ENCODE results near the gene ENTPD7.

Gene ENTPD7

GRCh38 chr10:99681553-99681952 lies 22.2 kb downstream of the ENTPD7 start:
- no peak overlapping the region for H2AFZ ChIP-seq (ENCODE audit: insufficient read depth, low read length, poor library complexity)
- H2BK120ac ChIP-seq (ENCODE audit: insufficient read depth, low read length, poor library complexity), result no peak overlapping the region
- H3K4ac ChIP-seq (ENCODE audit: low read depth, low read length), result no peak overlapping the region
- H3K9me3 ChIP-seq (ENCODE audit: insufficient read depth, low read depth, low read length), result no peaks in the 10 kb centered on the region
- H4K8ac ChIP-seq (ENCODE audit: low read depth, low read length), result no peak overlapping the region
- H4K91ac ChIP-seq (ENCODE audit: low read depth, low read length), result no peak overlapping the region
- no peak overlapping the region for H3K14ac ChIP-seq (ENCODE audit: low read length)
- H3K4me2 ChIP-seq (ENCODE audit: low read length), result no peak overlapping the region
- no peak overlapping the region for H3K18ac ChIP-seq (ENCODE audit: low read length)
- H4K12ac ChIP-seq (ENCODE audit: low read depth, low read length), result no peak overlapping the region
- H3K23ac ChIP-seq (ENCODE audit: low read length), result no peak overlapping the region
- H3K27me3 ChIP-seq (ENCODE audit: insufficient read depth, low read length), result no peaks in the 10 kb centered on the region
- H3K79me1 ChIP-seq (ENCODE audit: low read length), result no peaks in the 10 kb centered on the region
- no peak overlapping the region for H3K9ac ChIP-seq (ENCODE audit: low read length)
- DNase-seq, result no peak
- H2AK5ac ChIP-seq (ENCODE audit: low read length), result no peak overlapping the region
- no peak overlapping the region for H3K4me3 ChIP-seq (ENCODE audit: low read depth, low read length)
- no CpG with 5 or more reads among the region's 4 CpGs for WGBS (ENCODE audit: extremely low coverage, insufficient coverage, insufficient read length)
- H3K27ac ChIP-seq (ENCODE audit: low read depth, low read length), result no peak overlapping the region
- no peaks in the 10 kb centered on the region for H3K79me2 ChIP-seq (ENCODE audit: control insufficient read depth, insufficient read depth, low read length, poor library complexity)
- H2BK12ac ChIP-seq (ENCODE audit: low read length), result no peak overlapping the region
- H3K4me1 ChIP-seq (ENCODE audit: control insufficient read depth in 1 of 2, insufficient read depth in 2 of 2, low read length in 2 of 2), result no peaks in the 10 kb centered on the region
- H2BK5ac ChIP-seq (ENCODE audit: low read depth, low read length, poor library complexity), result no peak overlapping the region
- peaks cover 6 to 10% of the 10 kb centered on the region in 2 experiments for H3K36me3 ChIP-seq (ENCODE audit: control insufficient read depth in 1 of 2, insufficient read depth in 2 of 2, low read length in 2 of 2)

- no peak overlapping the region for H4K12ac ChIP-seq (ENCODE audit: low read depth, low read length)
- H2AFZ ChIP-seq (ENCODE audit: insufficient read depth, low read length, poor library complexity), result no peak overlapping the region
- no peak for DNase-seq
- no peak overlapping the region for H3K9ac ChIP-seq (ENCODE audit: low read length)
- H3K14ac ChIP-seq (ENCODE audit: low read length), result no peak overlapping the region
- H3K9me3 ChIP-seq (ENCODE audit: insufficient read depth, low read depth, low read length), result no peaks in the 10 kb centered on the region
- no peaks in the 10 kb centered on the region for H3K4me1 ChIP-seq (ENCODE audit: control insufficient read depth in 1 of 2, insufficient read depth in 2 of 2, low read length in 2 of 2)
- no peaks in the 10 kb centered on the region for H3K79me1 ChIP-seq (ENCODE audit: low read length)
- H3K18ac ChIP-seq (ENCODE audit: low read length), result no peak overlapping the region
- no peak overlapping the region for H4K91ac ChIP-seq (ENCODE audit: low read depth, low read length)
- H2BK5ac ChIP-seq (ENCODE audit: low read depth, low read length, poor library complexity), result no peak overlapping the region
- no peak overlapping the region for H3K4me2 ChIP-seq (ENCODE audit: low read length)
- no peak overlapping the region for H4K8ac ChIP-seq (ENCODE audit: low read depth, low read length)
- H2BK120ac ChIP-seq (ENCODE audit: insufficient read depth, low read length, poor library complexity), result no peak overlapping the region
- H3K27ac ChIP-seq (ENCODE audit: low read depth, low read length), result no peak overlapping the region
- no peak overlapping the region for H2AK5ac ChIP-seq (ENCODE audit: low read length)
- H3K4me3 ChIP-seq (ENCODE audit: low read depth, low read length), result no peak overlapping the region
- H3K36me3 ChIP-seq (ENCODE audit: control insufficient read depth in 1 of 2, insufficient read depth in 2 of 2, low read length in 2 of 2), result peaks cover 6 to 10% of the 10 kb centered on the region in 2 experiments
- no peaks in the 10 kb centered on the region for H3K79me2 ChIP-seq (ENCODE audit: control insufficient read depth, insufficient read depth, low read length, poor library complexity)
- no peak overlapping the region for H3K4ac ChIP-seq (ENCODE audit: low read depth, low read length)
- WGBS (ENCODE audit: extremely low coverage, insufficient coverage, insufficient read length), result no CpG with 5 or more reads among the region's 1 CpG
- no peak overlapping the region for H3K23ac ChIP-seq (ENCODE audit: low read length)
- H2BK12ac ChIP-seq (ENCODE audit: low read length), result no peak overlapping the region
- no peaks in the 10 kb centered on the region for H3K27me3 ChIP-seq (ENCODE audit: insufficient read depth, low read length)
These were observed 22.7 kb downstream of the ENTPD7 start for GRCh38 chr10:99682032-99682431.

- Histone ChIP-seq H3K9ac (ENCODE audit: low read length) (no peak overlapping the region), H3K27ac (ENCODE audit: low read depth, low read length) (no peak overlapping the region), H2AK5ac (ENCODE audit: low read length) (no peak overlapping the region), H3K23ac (ENCODE audit: low read length) (no peak overlapping the region), H3K27me3 (ENCODE audit: insufficient read depth, low read length) (no peaks in the 10 kb centered on the region), H4K8ac (ENCODE audit: low read depth, low read length) (no peak overlapping the region), H4K12ac (ENCODE audit: low read depth, low read length) (no peak overlapping the region), H2BK12ac (ENCODE audit: low read length) (no peak overlapping the region), H3K14ac (ENCODE audit: low read length) (no peak overlapping the region), H3K4me2 (ENCODE audit: low read length) (no peak overlapping the region), H3K79me1 (ENCODE audit: low read length) (no peaks in the 10 kb centered on the region), H2AFZ (ENCODE audit: insufficient read depth, low read length, poor library complexity) (no peak overlapping the region), H3K79me2 (ENCODE audit: control insufficient read depth, insufficient read depth, low read length, poor library complexity) (no peaks in the 10 kb centered on the region), H4K91ac (ENCODE audit: low read depth, low read length) (no peak overlapping the region), H3K4ac (ENCODE audit: low read depth, low read length) (no peak overlapping the region), H3K4me1 (ENCODE audit: control insufficient read depth in 1 of 2, insufficient read depth in 2 of 2, low read length in 2 of 2) (no peaks in the 10 kb centered on the region), H3K18ac (ENCODE audit: low read length) (no peak overlapping the region), H3K36me3 (ENCODE audit: control insufficient read depth in 1 of 2, insufficient read depth in 2 of 2, low read length in 2 of 2) (peaks cover 6 to 10% of the 10 kb centered on the region in 2 experiments), H3K4me3 (ENCODE audit: low read depth, low read length) (no peak overlapping the region), H2BK120ac (ENCODE audit: insufficient read depth, low read length, poor library complexity) (no peak overlapping the region), H2BK5ac (ENCODE audit: low read depth, low read length, poor library complexity) (no peak overlapping the region), H3K9me3 (ENCODE audit: insufficient read depth, low read depth, low read length) (no peaks in the 10 kb centered on the region)
- DNase-seq, result peak in 1 of 2 donors; percentile 11
- no CpG with 5 or more reads among the region's 1 CpG for WGBS (ENCODE audit: extremely low coverage, insufficient coverage, insufficient read length)
These were observed 23.4 kb downstream of the ENTPD7 start for GRCh38 chr10:99682752-99683151.

- peaks cover 1% of the 10 kb centered on the region in 2 experiments for H3K36me3 ChIP-seq (ENCODE audit: control insufficient read depth in 1 of 2, insufficient read depth in 2 of 2, low read length in 2 of 2)
- H4K8ac ChIP-seq (ENCODE audit: low read depth, low read length), result no peak overlapping the region
- no peaks in the 10 kb centered on the region for H3K79me2 ChIP-seq (ENCODE audit: control insufficient read depth, insufficient read depth, low read length, poor library complexity)
- H3K9ac ChIP-seq (ENCODE audit: low read length), result no peak overlapping the region
- H4K91ac ChIP-seq (ENCODE audit: low read depth, low read length), result no peak overlapping the region
- H3K4me3 ChIP-seq (ENCODE audit: low read depth, low read length), result no peak overlapping the region
- H3K27me3 ChIP-seq (ENCODE audit: insufficient read depth, low read length), result no peaks in the 10 kb centered on the region
- H3K4me2 ChIP-seq (ENCODE audit: low read length), result no peak overlapping the region
- H3K79me1 ChIP-seq (ENCODE audit: low read length), result no peaks in the 10 kb centered on the region
- no peak overlapping the region for H2BK12ac ChIP-seq (ENCODE audit: low read length)
- no peaks in the 10 kb centered on the region for H3K9me3 ChIP-seq (ENCODE audit: insufficient read depth, low read depth, low read length)
- WGBS (ENCODE audit: extremely low coverage, insufficient coverage, insufficient read length), result no CpG with 5 or more reads among the region's 2 CpGs
- no peak overlapping the region for H2BK120ac ChIP-seq (ENCODE audit: insufficient read depth, low read length, poor library complexity)
- no peak overlapping the region for H2AFZ ChIP-seq (ENCODE audit: insufficient read depth, low read length, poor library complexity)
- H4K12ac ChIP-seq (ENCODE audit: low read depth, low read length), result no peak overlapping the region
- H2AK5ac ChIP-seq (ENCODE audit: low read length), result no peak overlapping the region
- H3K27ac ChIP-seq (ENCODE audit: low read depth, low read length), result no peak overlapping the region
- no peak overlapping the region for H3K18ac ChIP-seq (ENCODE audit: low read length)
- no peak overlapping the region for H3K4ac ChIP-seq (ENCODE audit: low read depth, low read length)
- no peak overlapping the region for H3K23ac ChIP-seq (ENCODE audit: low read length)
- no peak overlapping the region for H3K14ac ChIP-seq (ENCODE audit: low read length)
- H2BK5ac ChIP-seq (ENCODE audit: low read depth, low read length, poor library complexity), result no peak overlapping the region
- no peaks in the 10 kb centered on the region for H3K4me1 ChIP-seq (ENCODE audit: control insufficient read depth in 1 of 2, insufficient read depth in 2 of 2, low read length in 2 of 2)
- peak in 1 of 2 donors; percentile 22 for DNase-seq
These were observed 26.3 kb downstream of the ENTPD7 start for GRCh38 chr10:99685597-99685967.

Measured in trophoblast cell (in vitro differentiated cells and primary cell).